Stimulated activated CD8-positive, alpha-beta memory T cell treated with anti-CD3 and anti-CD28 coated beads, Interleukin-4, amount 100 ng/mL, for 1 hour (primary cell): ENCODE measurements around the gene VPS8.
"Not testable (repeated sequence)": the region's sequence is repeated elsewhere in the genome, so short reads cannot be mapped to it uniquely, and the experiment has no call there.

ENCODE experiments used
- DNase-seq, 2 donors: peaks; one replicate each; pipeline ENCODE4 v3.0.0-alpha.2; 2020; ENCODE audit warnings: low read depth in 2 of 2, low spot score in 1 of 2

The VPS8 gene

GRCh38 chr3:184864000-184864399, 52.0 kb downstream of the VPS8 start:
- no peak for DNase-seq

- no peak for DNase-seq
Measured at GRCh38 chr3:184868477-184868876, 56.5 kb downstream of the VPS8 start.

GRCh38 chr3:184872200-184872599, 60.2 kb downstream of the VPS8 start:
- no peak for DNase-seq

- DNase-seq, result no peak
Measured at GRCh38 chr3:184873141-184873540, 61.2 kb downstream of the VPS8 start.

- no peak for DNase-seq
Measured at GRCh38 chr3:184874709-184875644, 63.0 kb downstream of the VPS8 start.

GRCh38 chr3:184880276-184881019, 68.5 kb downstream of the VPS8 start:
- DNase-seq, result no peak

GRCh38 chr3:184884359-184885017, 72.5 kb downstream of the VPS8 start:
- no peak for DNase-seq

GRCh38 chr3:184885112-184885511, 73.1 kb downstream of the VPS8 start:
- no peak for DNase-seq

GRCh38 chr3:184887574-184887973, 75.6 kb downstream of the VPS8 start:
- no peak for DNase-seq

GRCh38 chr3:184889312-184889904, 77.4 kb downstream of the VPS8 start:
- DNase-seq, result no peak

GRCh38 chr3:184894051-184894450, 82.1 kb downstream of the VPS8 start:
- no peak for DNase-seq

- no peak for DNase-seq
Measured at GRCh38 chr3:184895350-184895749, 83.4 kb downstream of the VPS8 start.

- no peak for DNase-seq
Measured at GRCh38 chr3:184896336-184896735, 84.4 kb downstream of the VPS8 start.

- no peak for DNase-seq
Measured at GRCh38 chr3:184899953-184900595, 88.1 kb downstream of the VPS8 start.

- DNase-seq, result not testable (repeated sequence)
Measured at GRCh38 chr3:184907031-184907430, 95.1 kb downstream of the VPS8 start.

GRCh38 chr3:184907681-184908649, 96.0 kb downstream of the VPS8 start:
- DNase-seq, result no peak

- DNase-seq, result no peak
Measured at GRCh38 chr3:184908859-184909258, 96.9 kb downstream of the VPS8 start.

- DNase-seq, result no peak
Measured at GRCh38 chr3:184910664-184911063, 98.7 kb downstream of the VPS8 start.

GRCh38 chr3:184911570-184911969, 99.6 kb downstream of the VPS8 start:
- DNase-seq, result no peak

- no peak for DNase-seq
Measured at GRCh38 chr3:184912163-184912562, 100.2 kb downstream of the VPS8 start.
